Uterus (tissue), 4 donors: Measurements from ENCODE around the gene FUT8. TPM values are rescaled to one million over a fixed set of nuclear protein-coding genes. Genes with fewer than 3 reads are reported as not detected.
"Not testable (repeated sequence)": the region's sequence is repeated elsewhere in the genome, so short reads cannot be mapped to it uniquely, and the experiment has no call there.

Experiments
- DNase-seq, 2 donors: peaks; one replicate each; pipeline ENCODE4 v3.0.0-alpha.2; 2019 to 2020
- H3K27ac ChIP-seq, 2 donors: fragments of 200-600 bp; sonication (generic); 1 replicate in 1 of 2; 2 replicates in 1 of 2; pipeline ENCODE4 v1.5.1; 2016 to 2018
- H3K27me3 ChIP-seq, 2 donors: fragments of 200-600 bp; sonication (generic); one replicate each; pipeline ENCODE4 v1.5.1; 2018 to 2019; ENCODE audit warnings: control low read depth in 1 of 2
- H3K36me3 ChIP-seq, 2 donors: fragments of 200-600 bp; sonication (generic); one replicate each; pipeline ENCODE4 v1.5.1; 2019; ENCODE audit warnings: control low read depth in 1 of 2
- H3K4me1 ChIP-seq, 2 donors: fragments of 200-600 bp; sonication (generic); one replicate each; pipeline ENCODE4 v1.5.1; 2018 to 2019; ENCODE audit warnings: control low read depth in 1 of 2
- H3K4me3 ChIP-seq, 2 donors: fragments of 200-600 bp; sonication (generic); 1 replicate in 1 of 2; 2 replicates in 1 of 2; pipeline ENCODE4 v1.5.1; 2018 to 2019; ENCODE audit warnings: mild to moderate bottlenecking in 1 of 2
- H3K9me3 ChIP-seq, 2 donors: fragments of 200-600 bp; sonication (generic); one replicate each; pipeline ENCODE4 v1.5.1; 2019; ENCODE audit warnings: control low read depth in 1 of 2
- POLR2A ChIP-seq, 2 donors: fragments of 450-650 bp; IDR thresholded peaks; one replicate each; pipeline ENCODE4 v1.6.1; 2016; ENCODE audit warnings: antibody characterized with exemption in 2 of 2, mild to moderate bottlenecking in 1 of 2, moderate library complexity in 1 of 2
- intact Hi-C: fragments of 100-400 bp; cut with DNase I; formaldehyde crosslinking; loops from one replicate; pipeline ENCODE4 v1.15.1; 2023; ENCODE audit warnings: low total_unique reads
- total RNA-seq, 4 donors: library from RNA; depleted of rRNA in 3 of 4; stranded (reverse); fragments of >200 nt in 3 of 4; gene quantifications; one replicate each; pipeline versions ENCODE4 v1.1.0 to v1.2.4, GENCODE V29; 2014 to 2023
- TF ChIP-seq, protein P1 (sequence below), 4 experiments: fragments of 200-600 bp in 2 of 4; fragments of 450-650 bp in 2 of 4; sonication (generic) in 2 of 4; IDR thresholded peaks; one replicate each; pipeline ENCODE4 v1.5.1; 2016 to 2019; ENCODE audit warnings: antibody characterized with exemption in 4 of 4, mild to moderate bottlenecking in 2 of 4, moderate library complexity in 1 of 4
- donor health status: DM: yes; HTN: yes; CAD: no.

The FUT8 gene
- total RNA-seq, 4 donors from 2014 or later: 39.2 to 57.6 (median 51.8) TPM

DNA sequence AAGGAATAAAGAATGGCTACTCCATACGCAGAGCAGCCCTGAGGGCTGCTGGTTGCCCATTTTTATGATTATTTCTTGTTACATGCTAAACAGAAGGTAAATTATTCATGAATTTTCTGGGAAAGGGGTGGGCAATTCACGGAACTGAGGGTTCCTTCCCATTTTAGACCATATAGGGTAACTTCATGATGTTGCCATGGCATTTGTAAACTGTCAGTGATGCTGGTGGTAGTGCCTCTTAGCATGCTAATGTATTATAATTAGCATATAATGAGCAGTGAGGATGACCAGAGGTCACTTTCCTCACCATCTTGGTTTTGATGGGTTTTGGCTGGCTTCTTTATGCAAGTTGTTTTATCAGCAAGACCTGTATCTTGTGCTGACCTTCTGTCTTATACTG lies 273.0 kb downstream of the FUT8 start:
- Histone ChIP-seq H3K27me3 (no peaks in the 10 kb centered on the region), H3K4me1 (no peaks in the 10 kb centered on the region), H3K9me3 (no peaks in the 10 kb centered on the region), H3K4me3 (no peak overlapping the region), H3K27ac (no peak overlapping the region), H3K36me3 (no peaks in the 10 kb centered on the region)
- intact Hi-C loops: no loop called here
- DNase-seq: no peak
- TF ChIP-seq, protein P1, sequence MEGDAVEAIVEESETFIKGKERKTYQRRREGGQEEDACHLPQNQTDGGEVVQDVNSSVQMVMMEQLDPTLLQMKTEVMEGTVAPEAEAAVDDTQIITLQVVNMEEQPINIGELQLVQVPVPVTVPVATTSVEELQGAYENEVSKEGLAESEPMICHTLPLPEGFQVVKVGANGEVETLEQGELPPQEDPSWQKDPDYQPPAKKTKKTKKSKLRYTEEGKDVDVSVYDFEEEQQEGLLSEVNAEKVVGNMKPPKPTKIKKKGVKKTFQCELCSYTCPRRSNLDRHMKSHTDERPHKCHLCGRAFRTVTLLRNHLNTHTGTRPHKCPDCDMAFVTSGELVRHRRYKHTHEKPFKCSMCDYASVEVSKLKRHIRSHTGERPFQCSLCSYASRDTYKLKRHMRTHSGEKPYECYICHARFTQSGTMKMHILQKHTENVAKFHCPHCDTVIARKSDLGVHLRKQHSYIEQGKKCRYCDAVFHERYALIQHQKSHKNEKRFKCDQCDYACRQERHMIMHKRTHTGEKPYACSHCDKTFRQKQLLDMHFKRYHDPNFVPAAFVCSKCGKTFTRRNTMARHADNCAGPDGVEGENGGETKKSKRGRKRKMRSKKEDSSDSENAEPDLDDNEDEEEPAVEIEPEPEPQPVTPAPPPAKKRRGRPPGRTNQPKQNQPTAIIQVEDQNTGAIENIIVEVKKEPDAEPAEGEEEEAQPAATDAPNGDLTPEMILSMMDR (IDR thresholded peaks at IDR 0.05): no peak
- no peak for TF ChIP-seq POLR2A (IDR thresholded peaks at IDR 0.05)

DNA sequence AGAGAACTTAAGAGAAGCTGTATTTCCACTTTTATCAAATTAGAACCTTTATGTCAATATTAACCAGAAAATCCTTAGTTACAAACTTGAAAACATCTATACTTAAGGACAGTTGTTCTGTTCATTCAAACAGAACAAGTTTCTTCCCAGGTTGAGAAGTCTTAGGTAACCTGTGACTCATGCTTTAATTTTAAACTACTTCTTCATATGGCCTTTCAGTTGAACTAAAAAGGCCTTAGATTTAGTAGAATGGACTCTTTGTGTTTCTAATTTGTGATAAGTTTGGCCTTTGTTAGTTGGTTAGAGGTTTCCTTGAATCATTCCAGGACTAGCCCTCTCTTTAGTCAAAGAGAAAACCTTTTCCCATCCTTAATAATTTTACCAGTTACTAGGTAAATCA lies 274.2 kb downstream of the FUT8 start:
- TF ChIP-seq POLR2A (IDR thresholded peaks at IDR 0.05): no peak
- H3K36me3 ChIP-seq: no peaks in the 10 kb centered on the region
- no peaks in the 10 kb centered on the region for H3K4me1 ChIP-seq
- no peak overlapping the region for H3K27ac ChIP-seq
- H3K27me3 ChIP-seq: no peaks in the 10 kb centered on the region
- H3K9me3 ChIP-seq: no peaks in the 10 kb centered on the region
- no peak overlapping the region for H3K4me3 ChIP-seq
- intact Hi-C loops: no loop called here
- DNase-seq: no peak

DNA sequence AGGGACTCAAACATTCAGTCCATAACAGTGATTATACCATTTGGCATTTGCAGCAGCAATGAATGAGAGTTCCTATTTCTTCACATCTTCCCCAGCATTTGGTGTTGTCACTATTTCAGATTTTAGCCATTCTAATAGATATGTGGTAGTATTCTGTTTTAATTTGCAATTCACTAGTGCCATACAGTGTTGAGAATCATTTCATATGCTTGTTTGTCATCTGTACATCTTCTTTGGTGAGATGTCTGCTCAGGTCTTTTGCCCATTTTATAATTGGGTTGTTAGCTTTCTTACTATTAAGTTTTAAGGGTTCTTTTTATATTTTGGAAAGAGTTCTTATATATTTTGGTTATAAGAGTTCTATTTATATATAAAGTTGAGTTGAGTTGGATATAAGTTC lies 276.5 kb downstream of the FUT8 start:
- TF ChIP-seq POLR2A (IDR thresholded peaks at IDR 0.05): no peak
- TF ChIP-seq, protein P1 (IDR thresholded peaks at IDR 0.05): no peak
- no peak for DNase-seq
- Histone ChIP-seq H3K9me3 (no peaks in the 10 kb centered on the region), H3K4me3 (no peak overlapping the region), H3K27ac (no peak overlapping the region), H3K27me3 (no peaks in the 10 kb centered on the region), H3K4me1 (no peaks in the 10 kb centered on the region), H3K36me3 (no peaks in the 10 kb centered on the region)
- intact Hi-C loops: no loop called here

DNA sequence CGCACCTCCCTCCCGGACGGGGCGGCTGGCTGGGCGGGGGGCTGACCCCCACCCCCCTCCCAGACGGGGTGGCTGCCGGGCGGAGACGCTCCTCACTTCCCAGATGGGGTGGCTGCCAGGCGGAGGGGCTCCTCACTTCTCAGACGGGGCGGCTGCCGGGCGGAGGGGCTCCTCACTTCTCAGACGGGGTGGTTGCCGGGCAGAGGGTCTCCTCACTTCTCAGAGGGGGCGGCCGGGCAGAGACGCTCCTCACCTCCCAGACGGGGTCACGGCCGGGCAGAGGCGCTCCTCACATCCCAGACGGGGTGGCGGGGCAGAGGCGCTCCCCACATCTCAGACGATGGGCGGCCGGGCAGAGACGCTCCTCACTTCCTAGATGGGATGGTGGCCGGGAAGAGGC lies 280.0 kb downstream of the FUT8 start:
- H3K9me3 ChIP-seq, DNase-seq, H3K4me3 ChIP-seq, H3K27me3 ChIP-seq, H3K36me3 ChIP-seq, intact Hi-C loops, H3K27ac ChIP-seq, H3K4me1 ChIP-seq: not testable (repeated sequence)

DNA sequence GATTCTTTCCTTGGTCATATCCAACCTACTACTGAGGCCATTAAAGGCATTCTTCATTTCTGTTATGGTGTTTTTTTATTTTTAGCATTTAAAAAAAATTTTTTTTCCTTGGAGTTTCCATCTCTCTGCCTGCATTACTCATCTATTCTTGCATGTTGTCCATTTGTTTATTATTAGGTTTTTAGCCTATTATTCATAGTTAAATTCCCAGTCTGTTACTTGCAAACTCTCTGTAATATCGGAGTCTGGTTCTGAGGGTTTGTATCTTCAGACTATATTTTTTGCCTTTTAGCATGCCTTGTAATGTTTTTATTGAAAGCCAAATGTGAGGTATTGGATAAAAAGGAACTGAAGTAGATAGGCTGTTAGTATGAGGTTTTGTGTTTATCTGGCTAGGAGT lies 284.3 kb downstream of the FUT8 start:
- H3K9me3 ChIP-seq: no peaks in the 10 kb centered on the region
- no peaks in the 10 kb centered on the region for H3K36me3 ChIP-seq
- TF ChIP-seq, protein P1 (IDR thresholded peaks at IDR 0.05): no peak
- no peak for TF ChIP-seq POLR2A (IDR thresholded peaks at IDR 0.05)
- no peaks in the 10 kb centered on the region for H3K27me3 ChIP-seq
- H3K4me1 ChIP-seq: no peaks in the 10 kb centered on the region
- H3K4me3 ChIP-seq: no peak overlapping the region
- H3K27ac ChIP-seq: no peak overlapping the region
- intact Hi-C loops: no loop called here
- DNase-seq: no peak

DNA sequence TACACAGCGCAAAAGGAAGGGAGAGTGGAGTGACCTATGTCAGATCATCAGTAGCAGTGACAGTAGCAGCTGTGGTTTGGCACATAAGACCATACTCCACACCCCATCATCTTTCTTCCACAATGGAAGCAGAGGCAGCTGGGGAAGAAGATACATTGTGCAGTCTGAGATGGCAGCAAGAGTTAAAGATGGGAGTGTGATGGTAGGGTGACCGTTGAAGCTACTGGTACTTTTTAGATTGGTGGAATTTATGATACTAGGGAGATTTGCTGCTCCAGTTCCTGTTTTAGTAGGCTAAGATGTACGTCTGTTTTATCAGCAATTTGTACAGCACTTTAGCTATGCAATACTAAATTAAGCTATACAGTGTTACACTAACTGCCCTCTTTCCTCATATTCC lies 291.0 kb downstream of the FUT8 start:
- H3K4me3 ChIP-seq: no peak overlapping the region
- no peaks in the 10 kb centered on the region for H3K4me1 ChIP-seq
- intact Hi-C loops: no loop called here
- H3K27me3 ChIP-seq: no peaks in the 10 kb centered on the region
- H3K27ac ChIP-seq: no peak overlapping the region
- H3K9me3 ChIP-seq: no peaks in the 10 kb centered on the region
- no peak for DNase-seq
- TF ChIP-seq, protein P1 (IDR thresholded peaks at IDR 0.05): no peak
- TF ChIP-seq POLR2A (IDR thresholded peaks at IDR 0.05): no peak
- H3K36me3 ChIP-seq: no peaks in the 10 kb centered on the region
